Fibroblast of lung (primary cell): ENCODE results near the gene DDC.

Experiments used
- CTCF ChIP-seq, 2 donors: IDR thresholded peaks in 1 of 2; conservative IDR thresholded peaks in 1 of 2; 1 replicate in 1 of 2; 2 replicates in 1 of 2; pipeline ENCODE4 v1.5.1; 2011 to 2012; ENCODE audit warnings: low read length in 2 of 2, control low read depth in 1 of 2, inconsistent platforms in 1 of 2, low read depth in 1 of 2, mild to moderate bottlenecking in 1 of 2
- EZH2 ChIP-seq: IDR thresholded peaks from 2 replicates; pipeline ENCODE4 v1.5.1; 2012; ENCODE audit warnings: low read length, control low read depth, mild to moderate bottlenecking; ENCODE audit errors: missing control alignments

GRCh38 chr7:50552921-50553320, 12.3 kb downstream of the DDC start:
- TF ChIP-seq CTCF (conservative IDR thresholded peaks at IDR 0.05 in 1 of 2, IDR thresholded peaks at IDR 0.05 in 1 of 2; ENCODE audit: low read depth in 1 of 2, low read length in 2 of 2) (no peak), EZH2 (no peak)
